Jurkat, Clone E6-1 (cell line): ENCODE data around the gene PLB1.

Experiments
- DNase-seq: peaks from one replicate; pipeline ENCODE4 v3.0.0-alpha.2; 2011; ENCODE audit warnings: low read depth, low spot score
- H3K4me3 ChIP-seq: 2 replicates; pipeline ENCODE4 v1.5.1; 2011; ENCODE audit warnings: mild to moderate bottlenecking, low read length, control low read depth, moderate library complexity

The PLB1 gene

DNA sequence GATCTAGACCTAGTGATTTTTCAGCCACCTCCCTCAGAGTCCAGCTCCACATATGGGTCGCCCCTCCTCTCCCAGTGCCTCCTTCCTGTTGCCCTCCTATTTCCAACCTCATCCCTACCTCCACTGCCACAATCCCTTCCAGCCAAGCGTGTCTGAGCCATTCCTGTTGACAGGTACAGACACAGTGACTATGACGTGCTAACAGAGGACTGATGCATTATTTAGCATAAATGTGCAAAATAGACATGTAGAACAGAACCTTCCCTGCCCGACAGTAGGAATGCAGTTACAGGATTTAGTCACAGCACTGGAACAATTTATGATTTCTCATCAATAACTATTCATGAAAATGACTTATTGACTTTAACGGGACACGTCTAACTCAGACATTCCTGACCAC, 171.4 kb downstream of the PLB1 start:
- DNase-seq: no peak

DNA sequence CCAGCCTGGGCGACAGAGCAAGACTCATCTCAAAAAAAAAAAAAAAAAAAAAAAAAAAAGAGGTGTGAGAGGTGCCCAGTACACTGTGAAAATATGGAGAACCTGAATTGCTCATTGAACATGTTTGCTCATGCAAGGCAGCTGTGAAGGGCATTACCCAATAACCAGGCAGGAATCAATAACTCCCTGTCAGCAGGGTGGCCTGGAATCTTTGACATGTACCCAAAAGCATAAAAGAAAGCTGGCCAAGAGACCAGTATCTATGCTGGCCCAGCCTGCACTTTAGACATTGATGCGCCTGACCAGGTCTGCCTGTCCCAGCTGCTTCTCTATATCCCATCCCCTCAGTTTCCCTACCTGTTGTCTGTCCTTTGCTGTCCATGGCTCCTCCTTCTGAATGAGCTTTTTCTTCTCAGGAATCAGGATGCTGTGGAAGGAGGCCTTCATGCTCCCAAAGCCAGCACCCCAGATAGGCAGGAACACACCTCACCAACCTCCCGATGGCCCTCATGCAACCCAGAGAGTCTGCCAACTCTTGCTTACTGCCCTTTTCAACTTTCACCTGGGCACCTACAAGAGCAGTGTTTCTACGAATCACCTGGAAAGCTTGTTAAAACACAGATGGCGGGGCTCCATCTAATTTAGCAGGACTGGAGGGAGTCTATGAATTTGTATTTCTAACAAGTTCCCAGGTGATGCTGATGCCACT, 172.4 kb downstream of the PLB1 start:
- H3K4me3 ChIP-seq: no peak overlapping the region
- DNase-seq: no peak

More for the DNA sequence above, 171.4 kb downstream of the PLB1 start:
- no peak overlapping the region for H3K4me3 ChIP-seq

DNA sequence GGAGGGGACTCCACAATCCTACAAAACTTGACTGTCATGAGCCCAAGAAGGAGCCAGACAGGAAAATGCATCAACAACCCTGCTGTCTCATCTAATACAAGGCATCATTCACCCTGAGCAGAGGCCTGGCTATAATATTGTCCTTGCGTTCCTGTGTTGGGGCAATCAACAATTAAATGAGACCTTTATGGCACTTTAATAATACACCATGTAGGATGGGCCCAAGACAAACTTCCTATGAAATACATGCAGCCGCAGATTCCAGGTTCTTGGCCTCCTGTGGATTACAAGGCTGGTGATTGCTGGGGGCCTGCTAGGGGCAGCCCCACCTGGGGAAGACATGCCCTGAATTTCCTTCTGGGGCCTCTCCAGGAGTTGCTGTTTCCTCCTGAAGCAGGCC, 173.0 kb downstream of the PLB1 start:
- no peak overlapping the region for H3K4me3 ChIP-seq
- no peak for DNase-seq

DNA sequence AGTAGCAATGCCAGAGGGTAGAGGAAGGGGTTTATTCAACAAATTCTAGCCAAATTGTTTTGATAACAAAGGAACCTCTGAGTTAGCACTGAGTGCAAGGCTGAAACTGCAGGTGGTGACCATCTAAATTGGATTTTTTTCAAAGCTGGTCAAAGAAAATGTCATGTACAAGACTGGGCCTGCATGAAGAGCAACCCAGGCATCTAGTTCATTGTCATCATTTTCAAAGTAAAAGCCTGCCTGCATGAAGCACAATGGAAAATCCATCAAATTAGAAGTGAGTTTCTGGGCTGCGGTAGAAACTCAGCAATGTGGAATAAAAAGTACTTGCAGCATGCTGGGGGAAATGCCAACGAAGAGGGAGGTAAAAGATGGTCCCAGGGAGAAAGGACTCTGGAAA, 175.0 kb downstream of the PLB1 start:
- DNase-seq: no peak
- H3K4me3 ChIP-seq: no peak overlapping the region

DNA sequence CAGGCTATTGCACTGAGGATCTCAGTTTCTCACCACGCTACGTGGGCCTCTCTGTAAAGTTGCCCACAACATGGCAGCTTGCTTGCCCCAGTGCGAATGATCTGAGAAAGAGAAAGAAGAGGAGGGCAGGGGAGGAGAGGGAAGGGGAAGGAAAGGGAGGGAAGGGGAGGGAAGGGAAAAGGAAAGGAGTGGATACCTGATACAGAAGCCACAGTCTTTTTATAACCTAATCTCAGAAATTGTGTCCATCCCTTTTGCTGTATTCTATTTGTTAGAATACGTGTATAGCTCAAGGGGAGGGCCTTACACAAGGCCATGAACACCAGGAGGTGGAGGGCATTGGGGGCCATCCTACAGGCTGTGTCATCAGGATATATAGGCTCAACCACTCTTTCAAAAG, 177.5 kb downstream of the PLB1 start:
- H3K4me3 ChIP-seq: no peak overlapping the region
- no peak for DNase-seq

DNA sequence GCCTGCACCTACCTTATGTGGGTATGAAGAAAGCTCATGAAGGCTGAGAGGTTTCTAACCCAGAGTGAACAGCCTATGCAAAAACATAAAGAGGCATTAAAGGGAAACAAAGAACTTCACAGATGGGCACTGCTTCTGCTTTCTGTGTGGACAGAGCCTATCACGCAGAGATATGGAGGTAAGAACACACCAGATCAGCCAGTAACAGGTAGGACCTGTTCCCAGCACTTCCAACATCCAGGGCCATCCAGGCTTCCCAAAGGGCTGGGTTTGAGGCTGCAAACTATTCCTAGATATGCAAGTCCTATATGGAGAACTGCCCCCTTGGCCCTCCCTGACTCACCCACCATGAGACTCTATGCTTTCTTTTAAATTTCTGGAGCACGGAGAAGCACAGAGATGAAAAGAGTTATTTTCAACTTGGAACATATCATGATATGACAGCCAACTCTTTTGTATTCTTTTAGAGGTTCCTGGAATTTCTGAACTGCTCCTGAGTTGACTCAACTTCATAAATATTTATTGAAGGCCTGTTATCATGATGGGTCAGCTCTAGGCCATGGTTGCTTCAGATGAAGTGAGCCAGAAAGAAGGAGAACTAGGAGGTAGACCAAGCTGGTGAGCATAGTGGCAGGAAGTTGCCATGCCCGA, 178.3 kb downstream of the PLB1 start:
- H3K4me3 ChIP-seq: no peak overlapping the region
- no peak for DNase-seq

DNA sequence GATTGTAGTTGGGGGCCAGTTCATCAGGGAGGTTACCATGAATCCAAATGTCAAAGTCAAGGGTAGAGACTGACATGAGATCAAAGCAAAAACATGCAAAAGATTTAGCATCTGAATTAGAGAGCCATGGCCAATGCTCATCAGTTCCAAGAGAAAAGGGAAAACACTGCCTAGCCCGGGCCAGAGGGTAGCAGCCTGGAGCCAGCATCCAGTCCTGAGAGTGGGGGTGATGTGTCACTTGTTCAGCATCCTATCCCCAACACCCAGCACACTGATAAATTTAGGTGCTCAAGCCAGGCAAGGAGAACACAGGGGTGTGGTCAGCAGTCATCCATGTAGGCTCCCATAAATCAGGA, 178.8 kb downstream of the PLB1 start:
- no peak for DNase-seq
- H3K4me3 ChIP-seq: no peak overlapping the region

DNA sequence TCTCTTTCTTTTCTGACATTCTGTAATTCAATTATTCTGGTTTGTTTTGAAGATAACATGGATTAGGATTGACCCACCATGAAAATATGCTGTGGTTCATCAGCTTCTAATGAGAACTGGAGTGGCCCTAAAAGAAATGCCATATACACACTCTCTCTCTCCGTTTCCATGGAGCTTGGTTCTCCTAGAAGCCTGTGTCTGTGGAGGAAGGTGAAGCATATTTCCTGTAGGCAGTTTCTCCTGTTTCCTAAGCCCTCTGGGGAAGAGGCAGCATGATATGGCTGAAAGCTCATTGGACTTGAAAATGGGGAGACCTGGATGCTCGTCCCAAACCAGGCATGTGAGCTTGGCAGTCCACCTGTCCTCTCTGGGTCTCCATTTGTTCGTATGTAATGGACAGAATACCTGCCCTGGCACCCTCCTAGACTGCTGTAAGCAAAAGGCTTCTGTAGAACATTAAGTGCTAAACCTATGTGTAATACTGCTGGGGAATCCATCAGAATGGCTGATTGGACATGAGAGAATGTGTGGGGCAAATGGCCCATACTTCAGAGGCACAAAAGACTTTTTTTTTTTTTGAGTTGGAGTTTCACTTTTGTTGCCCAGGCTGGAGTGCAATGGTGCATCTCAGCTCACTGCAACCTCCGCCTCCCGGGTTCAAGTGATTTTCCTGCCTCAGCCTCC, 180.4 kb downstream of the PLB1 start:
- no peak overlapping the region for H3K4me3 ChIP-seq
- no peak for DNase-seq

DNA sequence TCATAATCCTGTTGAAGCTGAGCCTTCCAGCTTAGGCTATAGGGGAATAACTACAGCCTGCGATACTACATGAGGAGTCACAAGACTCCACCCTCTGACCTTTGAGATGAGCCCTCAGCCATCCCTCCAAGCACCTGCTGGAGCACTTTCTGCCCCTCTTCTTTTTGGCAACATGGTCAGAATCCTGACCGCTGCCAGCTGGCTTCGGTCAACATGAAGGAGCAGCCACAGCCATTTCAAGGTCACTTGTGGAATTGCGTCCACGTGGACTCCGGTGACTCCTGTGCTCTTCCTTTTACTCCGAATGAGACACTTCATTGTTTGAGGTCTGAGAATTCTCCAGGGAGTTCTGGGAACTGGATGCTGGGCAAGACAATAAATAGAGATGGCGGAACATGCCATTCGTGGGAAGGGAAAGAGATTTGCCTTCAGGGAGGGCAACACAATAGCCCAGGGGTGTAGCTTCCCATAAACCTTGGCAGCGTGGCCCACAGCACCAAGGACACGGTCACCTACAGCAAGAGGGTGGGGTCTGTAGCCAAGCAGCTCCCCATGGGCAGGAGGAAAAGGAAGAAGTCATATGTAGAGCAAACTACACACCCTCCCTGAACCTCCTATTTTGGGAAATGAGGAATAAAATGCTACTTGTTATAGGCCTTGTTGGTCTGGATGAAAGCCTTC, 182.5 kb downstream of the PLB1 start:
- DNase-seq: no peak
- H3K4me3 ChIP-seq: no peak overlapping the region

DNA sequence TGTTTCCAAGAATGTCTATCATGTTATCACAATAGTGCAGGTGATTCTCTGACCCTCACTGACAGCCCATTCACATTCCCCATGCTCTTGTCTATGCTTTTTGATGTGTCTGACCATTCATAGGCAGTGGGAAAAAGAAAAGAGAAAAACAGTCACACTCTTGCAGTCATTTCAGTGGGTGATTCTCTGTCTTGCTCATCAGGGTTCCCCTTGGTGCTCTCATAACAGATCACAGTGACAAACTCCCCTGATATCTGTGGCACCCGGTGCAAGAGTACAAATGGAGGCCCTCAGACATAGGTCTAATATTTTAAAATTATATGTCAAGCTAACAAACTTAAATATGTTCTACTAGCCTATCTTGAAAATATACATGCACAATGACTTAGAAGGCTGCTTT, 183.1 kb downstream of the PLB1 start:
- DNase-seq: no peak
- H3K4me3 ChIP-seq: no peak overlapping the region

DNA sequence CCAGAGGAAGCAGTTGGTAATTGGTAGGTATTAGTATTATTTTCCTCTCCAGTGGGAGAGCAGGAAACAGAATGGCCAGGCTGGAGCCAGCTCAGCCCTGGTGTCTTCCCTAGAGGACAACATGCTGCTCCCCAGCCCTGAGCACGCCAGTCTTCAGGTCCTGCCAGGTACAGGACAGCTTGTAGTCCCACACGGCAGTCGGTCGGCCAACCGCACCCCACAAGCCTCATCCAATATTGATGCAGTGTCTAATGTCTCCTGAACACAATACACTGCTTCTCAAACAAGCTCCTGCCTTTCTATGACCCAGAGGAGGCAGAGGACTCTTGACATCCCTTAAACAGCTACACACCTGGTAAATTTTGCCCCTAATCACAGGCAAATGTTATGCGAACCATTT, 184.8 kb downstream of the PLB1 start:
- no peak overlapping the region for H3K4me3 ChIP-seq
- no peak for DNase-seq

DNA sequence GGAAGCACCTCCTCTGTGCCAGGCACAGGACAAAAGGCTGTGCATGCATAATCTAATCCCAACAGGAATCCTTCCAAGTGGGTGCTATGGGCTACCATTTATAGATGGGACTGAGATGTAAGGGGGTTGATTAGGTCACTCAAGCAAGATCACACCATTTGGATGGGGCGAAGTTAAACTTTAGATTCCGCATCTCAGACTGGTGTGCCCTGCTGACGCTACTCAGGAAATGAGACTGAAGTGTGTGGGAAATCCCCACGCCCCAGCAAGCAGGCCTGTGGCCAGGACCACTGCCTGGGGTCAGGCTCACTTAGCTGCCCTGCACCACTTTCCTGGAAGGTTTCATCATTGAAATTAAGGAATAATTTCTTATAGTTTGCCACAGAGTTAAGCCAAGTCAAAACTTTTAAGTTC, 185.3 kb downstream of the PLB1 start:
- no peak overlapping the region for H3K4me3 ChIP-seq
- DNase-seq: no peak

DNA sequence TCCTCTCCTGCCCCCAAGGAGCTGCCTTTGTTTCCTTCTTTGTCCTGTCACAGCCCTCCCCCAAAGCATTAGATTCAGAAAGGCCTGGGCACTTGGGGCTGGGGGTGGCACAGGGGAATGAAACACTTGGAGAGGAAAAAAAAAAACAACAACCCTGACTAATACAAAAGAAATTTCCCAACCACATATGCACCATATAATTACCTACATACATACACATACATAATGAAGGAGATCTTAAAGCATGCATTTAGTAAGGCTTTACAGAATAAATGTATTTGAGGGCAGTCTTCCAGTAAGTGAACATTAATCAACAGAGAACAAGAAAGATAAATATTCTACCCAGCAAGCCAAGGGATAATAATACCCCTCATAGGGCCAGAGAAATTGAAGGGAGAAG, 185.7 kb downstream of the PLB1 start:
- no peak for DNase-seq
- no peak overlapping the region for H3K4me3 ChIP-seq

DNA sequence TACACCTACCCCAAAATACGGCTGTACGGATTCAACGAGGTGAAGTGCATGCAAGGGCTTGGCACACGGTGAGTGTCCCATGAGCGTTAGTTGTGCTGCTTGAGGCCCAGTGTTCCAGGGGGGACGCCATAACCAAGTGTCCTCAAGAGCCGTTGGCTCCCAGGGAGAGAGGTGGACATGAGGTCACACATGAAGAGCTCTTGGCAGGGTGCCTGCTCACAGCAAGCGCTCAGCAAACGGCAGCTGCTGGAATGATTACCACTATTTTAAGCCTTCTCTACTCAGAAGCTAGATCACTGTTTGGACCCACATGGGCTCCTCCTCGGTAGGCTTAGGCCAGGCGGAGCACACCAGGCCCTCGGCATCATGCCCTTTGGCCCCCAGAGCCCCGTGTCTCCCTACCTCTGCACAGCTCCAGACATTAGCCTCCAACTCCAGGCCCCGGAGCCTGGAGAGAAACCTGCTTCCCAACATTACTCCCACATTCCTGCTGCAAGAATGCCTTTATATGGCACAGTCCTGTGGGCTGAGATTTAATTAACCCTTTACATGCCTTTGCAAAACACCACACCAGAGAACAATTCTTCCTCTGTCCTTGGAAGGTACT, 187.3 kb downstream of the PLB1 start:
- no peak overlapping the region for H3K4me3 ChIP-seq
- no peak for DNase-seq

DNA sequence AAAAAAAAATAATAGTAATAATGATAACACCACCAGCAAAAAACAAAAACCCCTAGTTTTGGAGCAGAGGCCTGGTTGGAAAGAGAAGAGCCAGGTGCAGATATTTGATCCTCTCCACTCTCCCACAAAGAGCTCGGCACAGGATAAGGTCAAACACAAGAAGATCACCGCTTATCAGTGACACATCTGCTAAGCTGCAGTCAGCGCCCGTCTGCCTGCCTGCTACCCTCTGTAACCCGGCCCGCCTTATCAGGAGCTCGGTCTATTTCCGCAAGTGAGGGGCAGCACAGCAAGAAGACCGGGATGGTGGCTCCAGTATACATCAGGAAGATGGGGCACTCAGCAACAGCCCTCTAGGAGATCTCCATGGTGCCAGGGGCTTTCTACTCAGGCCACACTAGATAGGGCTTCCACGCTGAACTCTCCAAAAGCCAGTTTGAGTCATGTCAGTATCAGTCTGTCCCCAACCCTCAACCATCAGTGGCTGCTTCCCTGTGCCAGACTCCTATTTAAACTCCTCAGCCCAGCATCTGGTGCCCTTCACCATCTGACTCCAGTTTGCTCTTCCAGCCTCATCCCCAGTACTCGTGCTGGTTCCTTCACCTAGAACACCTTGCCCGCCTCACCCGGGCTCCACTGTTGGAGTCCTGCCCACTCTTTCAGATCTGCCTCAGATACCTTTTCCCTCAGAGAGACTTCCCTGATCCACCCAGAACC, 188.4 kb downstream of the PLB1 start:
- H3K4me3 ChIP-seq: no peak overlapping the region
- no peak for DNase-seq

DNA sequence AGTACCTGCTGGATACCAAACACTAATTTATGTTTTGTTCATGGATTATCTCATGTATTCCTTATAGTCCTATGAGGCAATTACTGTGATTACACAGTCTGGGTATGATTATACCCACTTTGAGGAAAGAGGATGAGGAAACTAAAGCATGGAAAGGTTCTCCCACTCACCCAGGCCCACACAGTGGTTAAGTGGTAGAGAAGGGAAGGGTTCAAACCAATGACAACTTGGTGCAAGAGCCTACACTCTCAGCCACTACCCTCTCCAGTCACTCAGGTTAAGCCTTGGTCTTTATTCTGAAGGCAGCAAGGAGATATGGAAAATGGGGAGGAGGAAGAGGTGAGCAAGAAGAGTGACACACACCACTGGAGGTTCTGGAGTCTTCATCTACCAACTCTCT, 191.3 kb downstream of the PLB1 start:
- H3K4me3 ChIP-seq: no peak overlapping the region
- no peak for DNase-seq

DNA sequence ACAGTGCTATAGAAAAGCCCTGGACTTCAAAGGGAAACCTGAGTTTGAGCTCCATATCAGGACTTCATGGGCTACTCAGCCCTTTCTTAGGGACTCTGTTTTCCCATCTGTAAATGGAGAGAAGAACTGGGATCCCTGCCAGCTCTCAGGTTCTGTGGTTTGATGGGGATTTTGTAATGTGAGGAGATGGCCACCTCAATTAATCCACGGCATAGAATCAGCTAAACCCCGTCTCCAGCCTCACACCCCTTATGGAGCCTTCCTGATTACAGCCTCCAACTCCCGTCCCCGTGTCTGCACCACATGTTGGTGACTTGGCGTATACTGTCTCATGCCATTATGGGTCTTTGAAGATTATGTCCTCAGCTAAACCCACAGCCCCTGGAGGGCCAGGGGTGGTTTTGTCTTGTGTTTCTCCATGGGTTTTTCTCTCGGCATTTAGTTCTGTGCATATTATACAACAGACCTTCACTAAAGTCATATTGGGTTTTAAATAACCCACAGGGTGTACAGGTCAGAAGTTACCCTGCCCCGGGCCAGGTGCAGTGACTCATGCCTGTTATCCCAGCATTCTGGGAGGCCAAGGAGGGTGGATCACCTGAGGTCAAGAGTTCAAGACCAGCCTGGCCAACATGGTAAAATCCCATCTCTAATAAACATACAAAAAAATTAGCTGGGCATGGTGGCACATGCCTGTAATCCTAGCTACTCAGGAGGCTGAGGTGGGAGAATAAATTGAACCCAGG, 192.0 kb downstream of the PLB1 start:
- no peak for DNase-seq
- no peak overlapping the region for H3K4me3 ChIP-seq

DNA sequence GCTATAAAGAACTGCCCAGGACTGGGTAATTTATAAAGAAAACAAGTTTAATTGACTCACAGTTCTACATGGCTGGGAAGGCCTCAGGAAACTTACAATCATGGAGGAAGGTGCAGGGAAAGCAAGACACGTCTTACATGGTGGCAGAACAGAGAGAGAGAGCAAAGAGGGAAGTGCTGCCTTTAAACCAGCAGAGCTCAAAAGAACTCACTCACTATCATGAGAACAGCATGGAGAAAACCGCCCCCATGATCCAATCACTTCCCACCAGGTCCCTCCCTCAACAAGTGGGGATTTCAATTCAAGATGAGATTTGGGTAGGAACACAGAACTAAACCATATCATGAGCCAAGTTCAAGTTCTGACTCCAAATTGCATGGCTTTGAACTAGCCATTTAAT, 193.0 kb downstream of the PLB1 start:
- no peak overlapping the region for H3K4me3 ChIP-seq
- no peak for DNase-seq

DNA sequence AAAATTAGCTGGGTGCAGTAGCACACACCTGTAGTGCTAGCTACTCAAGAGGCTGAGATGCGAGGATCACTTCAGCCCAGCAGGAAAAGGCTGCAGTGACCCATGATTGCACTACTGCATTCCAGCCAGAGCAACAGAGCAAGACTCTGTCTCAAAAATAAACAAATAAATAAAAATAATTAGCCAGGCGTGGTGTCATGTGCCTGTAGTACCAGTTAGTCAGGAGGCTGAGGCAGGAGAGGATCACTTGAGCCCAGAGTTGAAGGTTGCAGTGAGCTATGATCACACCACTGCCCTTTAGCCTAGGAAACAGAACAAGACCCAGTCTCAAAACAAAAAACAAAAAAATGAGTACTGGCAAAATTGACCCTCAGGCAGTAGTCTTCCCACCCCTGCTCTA, 193.9 kb downstream of the PLB1 start:
- no peak for DNase-seq
- H3K4me3 ChIP-seq: no peak overlapping the region
